GM21737 (cell line): ENCODE data around the gene RAD18.

Experiments
- ATAC-seq: cut with Tn5 transposase; IDR thresholded peaks from one replicate; pipeline ENCODE4 v1.9.1; 2021; ENCODE audit warnings: mild to moderate bottlenecking, moderate library complexity; ENCODE audit not compliant: unreplicated experiment

RAD18 gene, protein sequence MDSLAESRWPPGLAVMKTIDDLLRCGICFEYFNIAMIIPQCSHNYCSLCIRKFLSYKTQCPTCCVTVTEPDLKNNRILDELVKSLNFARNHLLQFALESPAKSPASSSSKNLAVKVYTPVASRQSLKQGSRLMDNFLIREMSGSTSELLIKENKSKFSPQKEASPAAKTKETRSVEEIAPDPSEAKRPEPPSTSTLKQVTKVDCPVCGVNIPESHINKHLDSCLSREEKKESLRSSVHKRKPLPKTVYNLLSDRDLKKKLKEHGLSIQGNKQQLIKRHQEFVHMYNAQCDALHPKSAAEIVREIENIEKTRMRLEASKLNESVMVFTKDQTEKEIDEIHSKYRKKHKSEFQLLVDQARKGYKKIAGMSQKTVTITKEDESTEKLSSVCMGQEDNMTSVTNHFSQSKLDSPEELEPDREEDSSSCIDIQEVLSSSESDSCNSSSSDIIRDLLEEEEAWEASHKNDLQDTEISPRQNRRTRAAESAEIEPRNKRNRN

DNA sequence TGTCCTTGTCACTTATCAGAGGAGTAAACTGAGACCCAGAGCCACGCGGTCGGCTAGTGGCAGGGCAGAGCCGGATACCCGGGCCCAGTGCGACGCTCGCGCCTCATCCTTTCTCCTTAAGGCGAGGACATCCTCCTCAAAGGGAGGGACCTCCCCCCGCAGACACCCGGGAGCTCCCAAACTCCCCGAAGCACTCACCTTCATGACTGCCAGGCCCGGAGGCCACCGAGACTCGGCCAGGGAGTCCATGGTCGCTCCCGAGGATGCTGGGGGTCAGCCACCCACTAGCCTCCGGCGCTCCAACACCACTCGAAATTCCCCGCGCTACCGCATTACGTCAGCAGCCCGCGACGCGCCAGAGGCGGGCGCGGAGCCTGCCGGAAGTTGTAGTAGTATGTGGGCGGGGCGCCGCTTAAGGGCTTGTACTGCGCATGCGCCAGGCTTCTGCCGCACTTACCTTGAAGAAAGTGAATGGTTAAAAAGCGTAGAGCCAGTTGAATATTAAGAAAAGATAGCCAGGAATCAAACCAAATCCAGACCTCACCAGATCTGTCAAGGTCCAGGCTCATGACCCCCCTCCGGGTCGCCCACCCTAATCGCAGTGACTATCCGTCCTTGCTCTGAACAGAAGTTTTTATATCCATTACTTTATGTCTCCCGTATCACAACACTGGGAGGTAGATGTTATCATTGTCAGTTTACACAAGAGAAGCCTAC is at the start of gene RAD18:
TSS of gene RAD18 (minus strand) at position 336 of the 717 bp plus-strand sequence. CDS start at position 249, 87 bp downstream.
- peak; percentile 92 for ATAC-seq

DNA sequence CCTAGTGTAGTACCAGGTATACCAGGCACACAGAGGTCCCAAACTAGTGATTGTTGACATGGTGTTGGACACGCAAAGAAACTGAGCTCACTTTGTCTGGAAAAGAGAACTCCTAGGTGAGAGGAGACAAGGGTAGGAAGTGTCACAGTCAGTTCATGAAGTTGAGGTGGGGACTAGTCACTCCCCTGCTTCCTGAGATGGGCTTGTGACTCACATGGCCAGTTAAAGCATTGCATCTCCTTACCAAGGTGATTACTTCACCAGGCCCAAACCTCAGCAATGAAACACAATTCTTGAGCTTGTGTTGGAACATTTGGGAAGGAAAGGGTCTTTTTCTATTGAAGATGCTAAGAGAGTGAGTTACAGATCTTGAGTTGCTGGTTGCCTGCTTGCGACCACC is 49.2 kb upstream of the RAD18 start:
- ATAC-seq = no peak

DNA sequence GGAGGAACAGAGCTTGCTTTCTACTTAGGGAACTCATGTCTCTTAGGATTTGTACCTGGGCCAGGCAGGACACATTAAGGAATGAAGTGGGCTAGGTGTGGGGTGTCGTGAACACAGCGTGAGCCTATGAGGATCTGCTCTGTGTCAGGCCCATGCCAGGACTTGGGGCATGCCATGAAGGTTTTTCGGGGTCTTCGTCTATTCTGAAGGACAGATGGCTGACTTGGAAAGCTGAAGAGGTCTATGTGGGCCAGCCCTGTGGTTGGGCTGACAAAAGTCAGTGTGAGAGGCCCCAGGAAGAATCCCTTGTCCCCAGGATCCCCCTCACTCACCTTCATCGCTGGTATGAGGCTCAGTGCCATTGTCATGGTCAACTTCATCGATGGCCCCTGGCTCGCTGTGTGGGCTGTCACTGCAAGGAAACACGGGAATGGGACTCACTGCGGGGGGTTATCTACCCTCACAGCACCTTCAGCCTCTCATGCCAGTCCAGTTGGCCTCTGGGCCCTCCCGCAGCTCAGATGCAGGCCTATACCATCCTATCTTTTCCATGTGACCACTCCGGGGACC is 46.8 kb upstream of the RAD18 start:
- ATAC-seq = no peak

DNA sequence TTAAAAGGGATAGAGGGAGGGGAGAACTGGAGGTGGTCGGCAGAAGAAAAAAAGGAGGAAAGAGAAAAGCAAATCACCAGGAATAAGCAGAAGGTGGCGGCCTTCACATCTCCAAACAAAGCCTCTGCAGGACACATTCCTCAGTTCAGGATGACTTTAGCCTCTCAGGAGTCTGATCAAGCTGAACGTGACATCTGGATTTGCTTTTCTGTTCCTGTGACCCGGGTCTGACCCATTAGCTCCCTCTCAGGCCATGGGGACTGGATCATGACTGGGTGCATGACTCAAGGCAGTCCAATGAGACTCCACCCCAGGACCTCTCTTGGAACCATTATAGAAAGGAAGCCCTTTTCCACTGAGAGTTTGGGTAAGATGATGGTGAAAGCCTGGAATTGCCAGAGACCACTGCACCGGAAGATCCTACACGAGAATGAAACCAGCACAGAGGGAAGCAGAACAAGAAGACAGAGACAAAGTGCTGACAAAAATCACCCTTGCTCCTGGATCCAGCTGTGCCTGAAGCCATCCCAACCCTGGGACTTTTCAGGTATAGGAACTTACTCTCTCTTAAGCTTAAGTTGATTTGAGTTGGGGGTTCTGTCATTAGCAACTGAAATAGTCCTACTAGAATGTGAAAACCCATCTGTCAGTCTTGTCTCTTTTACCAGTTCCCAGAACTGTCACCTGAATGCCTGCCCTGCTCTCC is 45.4 kb upstream of the RAD18 start:
- ATAC-seq = no peak

DNA sequence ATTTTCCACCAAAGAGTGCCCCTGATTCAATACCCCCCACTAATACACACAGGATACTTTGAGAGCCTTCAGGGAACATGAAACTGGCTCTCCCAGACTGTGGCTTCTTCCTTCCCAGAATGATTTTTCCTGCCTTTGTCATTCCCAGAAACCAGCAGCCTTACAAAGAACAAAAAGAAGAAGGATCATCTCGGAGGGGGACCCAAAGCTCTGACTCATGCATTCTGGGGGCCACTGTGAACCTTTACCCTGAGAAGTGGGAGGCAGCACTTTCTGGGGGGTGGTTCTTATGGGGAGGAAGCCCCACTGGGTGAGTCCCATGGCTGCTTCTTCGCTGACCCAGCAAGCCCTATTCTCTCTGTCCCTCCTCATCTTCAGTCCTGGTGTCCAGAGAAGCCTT is 44.7 kb upstream of the RAD18 start:
- ATAC-seq = no peak

DNA sequence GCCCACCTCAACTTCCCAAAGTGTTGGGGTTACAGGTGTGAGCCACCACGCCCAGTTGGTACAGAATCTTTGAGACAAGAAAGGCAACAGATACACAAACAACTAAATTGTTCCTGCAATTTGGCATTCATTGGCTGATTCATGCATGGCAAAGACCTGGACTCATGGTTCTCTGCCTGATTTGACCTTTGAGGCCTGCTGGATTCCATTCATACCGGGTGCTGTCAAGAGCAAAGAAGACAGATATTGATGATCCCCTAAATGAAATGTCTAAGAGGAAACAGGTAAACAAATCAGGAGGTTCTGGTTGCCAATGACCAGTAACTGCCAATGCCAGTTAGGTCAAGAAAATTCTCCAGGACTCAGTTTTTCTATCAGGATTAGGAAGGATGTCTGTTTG is 43.9 kb upstream of the RAD18 start:
- ATAC-seq = no peak

DNA sequence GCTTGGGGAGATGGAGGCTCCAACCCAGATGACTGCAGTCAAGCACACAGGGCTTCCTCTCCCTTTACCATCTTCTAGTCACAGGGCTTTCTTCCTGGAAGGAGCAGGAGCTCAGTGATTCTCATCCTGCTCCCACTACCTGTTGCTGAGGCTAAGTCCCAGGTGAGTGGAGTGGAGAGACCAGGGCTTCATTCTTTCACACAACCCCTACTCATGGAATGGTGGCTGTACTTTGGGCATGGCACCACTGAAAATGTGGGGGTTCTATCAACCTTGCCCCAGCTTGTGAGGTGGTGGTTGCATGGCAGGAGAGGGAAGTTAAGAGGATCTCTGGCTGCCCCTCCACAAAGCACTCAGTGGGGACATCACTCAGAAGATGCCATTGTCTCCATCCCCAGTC is 36.8 kb upstream of the RAD18 start:
- no peak for ATAC-seq

DNA sequence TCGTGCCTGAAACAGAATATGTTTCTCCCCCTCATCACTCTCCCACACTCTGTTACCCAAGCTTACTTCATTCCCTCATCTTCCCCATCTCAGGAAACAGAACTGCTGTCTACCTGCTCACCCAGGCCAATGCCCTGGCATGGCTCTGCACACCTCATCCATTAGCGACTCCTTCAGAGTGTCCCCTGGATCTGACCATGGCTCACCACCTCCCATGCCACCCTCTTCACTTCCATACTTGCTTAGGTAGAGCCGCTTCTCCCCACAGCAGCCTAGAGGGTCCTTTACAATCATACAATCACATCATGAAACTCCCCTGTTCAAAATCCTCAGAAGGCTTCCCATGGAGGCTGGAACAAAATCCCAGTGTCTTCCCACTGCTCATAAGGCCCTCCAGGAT is 33.9 kb upstream of the RAD18 start:
- no peak for ATAC-seq

DNA sequence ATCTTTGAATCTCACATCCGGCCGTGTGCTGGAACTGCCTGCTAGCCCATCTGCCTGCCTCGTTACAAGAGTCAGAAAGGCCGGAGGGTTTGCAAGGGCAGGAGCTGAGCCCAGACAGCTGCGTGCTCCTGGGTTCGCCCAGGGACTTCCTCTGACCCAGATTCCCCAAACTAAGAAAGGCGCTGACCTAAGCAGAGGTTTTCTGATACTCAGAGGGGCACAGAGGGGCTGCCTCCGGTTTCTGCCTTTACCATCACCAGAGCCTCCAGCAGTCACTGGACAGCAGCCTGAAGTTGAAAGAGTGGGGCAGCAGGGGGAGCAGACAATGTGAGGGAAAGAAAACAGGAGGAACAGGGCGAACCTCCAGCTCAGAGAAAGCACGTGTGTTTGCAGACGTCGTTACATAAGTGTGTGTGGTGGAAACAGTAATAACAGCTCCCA is 33.4 kb upstream of the RAD18 start:
- no peak for ATAC-seq

DNA sequence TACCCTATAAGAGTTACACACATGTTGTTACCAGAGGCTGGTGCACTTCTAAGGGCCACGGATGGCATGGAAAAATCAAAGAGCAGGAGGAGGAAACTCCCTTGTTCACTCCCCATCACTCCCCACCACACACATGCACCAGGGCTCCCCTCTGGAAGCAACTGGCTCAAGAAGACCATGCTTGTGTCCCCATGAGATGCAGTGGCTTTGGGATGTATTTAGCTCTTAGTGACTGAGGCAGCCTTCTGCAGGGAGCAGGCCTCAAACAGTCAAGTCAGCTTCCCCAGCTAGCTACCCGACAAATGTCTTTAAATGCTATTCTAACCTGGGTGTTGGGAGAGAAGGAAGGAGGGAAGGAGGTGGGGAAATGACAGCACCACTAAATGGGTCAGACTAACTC is 32.9 kb upstream of the RAD18 start:
- no peak for ATAC-seq

DNA sequence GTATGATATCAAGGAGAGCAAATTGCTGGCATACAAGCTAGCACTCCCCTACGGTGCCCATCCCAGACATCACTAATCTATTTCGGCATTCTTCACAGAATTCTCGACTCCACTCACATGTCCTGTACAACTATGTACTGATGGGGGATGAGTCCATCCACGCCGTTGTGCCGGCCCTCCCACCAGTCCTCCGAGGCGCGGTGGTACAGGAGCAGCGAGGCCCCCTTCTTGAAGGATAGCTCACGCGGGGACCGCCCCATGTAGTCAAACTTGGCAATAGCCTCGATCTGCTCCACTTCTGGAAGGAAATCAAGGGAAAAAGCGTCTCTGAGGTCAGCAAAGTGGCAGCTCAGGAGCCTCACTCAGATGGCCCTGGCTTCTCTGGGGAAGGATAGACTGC is 31.0 kb upstream of the RAD18 start:
- no peak for ATAC-seq

DNA sequence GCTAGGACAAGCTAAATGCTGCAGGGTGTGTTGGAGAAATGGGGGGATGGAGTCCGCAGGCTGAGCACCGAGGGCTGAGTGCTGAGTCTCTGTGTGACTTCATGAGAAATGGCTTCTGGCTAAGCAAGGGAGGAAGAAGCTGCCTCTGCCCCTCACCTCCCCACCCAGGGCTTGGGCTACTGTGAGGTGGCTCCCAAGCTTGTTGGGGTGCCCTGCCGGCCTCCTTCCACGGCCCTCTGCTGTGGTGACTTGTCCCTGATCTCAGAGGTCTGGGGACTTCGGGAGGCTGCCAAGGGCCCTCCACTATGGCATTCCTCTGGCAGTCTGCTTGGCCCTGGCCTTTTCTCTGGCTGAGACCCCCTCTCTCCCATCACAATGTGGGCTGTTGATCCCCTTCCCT is 30.1 kb upstream of the RAD18 start:
- no peak for ATAC-seq

DNA sequence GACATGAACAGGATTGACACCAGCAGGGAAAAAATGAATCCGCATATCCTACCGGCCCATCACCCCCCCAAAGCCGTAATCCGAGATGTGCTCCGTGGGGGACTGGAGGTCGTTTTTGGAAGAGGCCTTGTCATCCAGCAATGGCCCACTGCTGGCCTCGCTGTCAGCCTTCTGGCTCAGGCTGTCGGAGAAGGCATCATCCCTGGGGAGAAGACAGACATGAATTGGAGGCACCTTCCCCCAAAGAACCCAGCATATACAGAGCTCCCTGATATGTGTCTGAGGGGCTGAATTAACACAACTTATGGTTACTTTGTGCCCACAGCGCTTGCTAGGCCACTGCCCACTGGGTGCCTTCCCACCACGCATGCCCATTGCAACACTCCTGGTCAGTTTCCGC is 29.6 kb upstream of the RAD18 start:
- no peak for ATAC-seq

DNA sequence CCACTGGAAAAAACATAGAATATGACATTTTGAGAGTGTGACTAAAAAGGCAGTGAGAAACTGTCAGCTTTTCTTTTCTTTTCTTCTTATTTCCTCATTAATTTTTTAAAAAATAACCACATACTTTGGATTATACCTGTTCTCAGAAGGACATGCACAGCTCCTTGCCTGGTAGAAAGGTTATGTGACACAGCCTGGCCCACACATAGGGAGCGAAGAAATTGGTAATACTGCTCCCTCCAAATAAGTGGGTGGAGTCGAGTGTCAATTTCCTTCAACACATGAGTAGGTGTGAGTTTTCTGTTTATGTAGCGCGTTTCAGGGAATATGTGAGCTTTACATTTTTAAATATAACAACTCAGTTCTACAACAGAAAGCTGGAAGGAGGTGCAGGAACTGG is 28.9 kb upstream of the RAD18 start:
- ATAC-seq = no peak

DNA sequence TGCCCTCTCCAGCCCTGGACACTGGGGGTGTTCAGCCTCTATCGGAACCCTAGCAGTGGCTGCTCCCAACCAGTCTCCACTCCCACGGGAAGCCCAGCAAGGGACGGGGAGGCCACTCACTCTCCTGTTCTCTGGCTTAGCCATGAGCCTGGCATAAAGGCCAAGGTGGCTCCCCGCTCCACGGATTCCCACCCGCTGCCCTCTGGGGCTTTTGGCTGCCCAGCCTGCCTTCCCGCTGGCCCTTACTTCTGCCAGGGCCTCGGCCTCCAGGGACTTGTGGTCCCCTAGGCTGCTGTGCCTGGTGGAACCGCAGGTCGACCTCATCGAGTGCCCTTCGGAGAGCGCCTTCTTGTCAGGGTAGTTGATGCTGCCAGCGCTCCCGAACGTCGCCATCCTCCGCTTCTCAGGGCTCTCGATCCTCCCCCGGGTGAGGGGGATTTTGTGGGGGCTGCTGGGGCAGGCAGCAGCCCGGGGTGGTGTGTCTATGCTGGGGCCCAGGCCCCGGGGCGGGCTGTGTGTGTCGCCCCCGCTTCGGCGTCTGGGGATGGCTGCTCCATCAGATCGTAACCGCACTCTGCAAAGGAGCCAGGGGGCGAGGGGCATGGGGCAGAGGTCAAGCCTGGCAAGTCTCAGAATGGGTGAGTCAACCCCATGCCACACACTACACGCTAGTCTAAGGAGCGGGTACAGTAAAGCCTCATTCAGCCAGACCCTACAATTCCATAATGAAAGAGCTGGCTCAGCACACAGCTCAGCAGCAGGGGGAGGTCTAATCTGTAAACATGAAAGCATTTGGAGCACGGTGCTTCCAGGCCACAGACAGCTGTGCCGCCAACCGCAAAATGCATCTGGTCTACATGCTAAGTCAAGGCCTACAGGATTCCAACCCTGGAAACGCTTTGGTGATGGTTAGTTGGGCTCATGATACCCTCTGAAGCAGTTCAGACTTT is 27.3 kb upstream of the RAD18 start:
- no peak for ATAC-seq

DNA sequence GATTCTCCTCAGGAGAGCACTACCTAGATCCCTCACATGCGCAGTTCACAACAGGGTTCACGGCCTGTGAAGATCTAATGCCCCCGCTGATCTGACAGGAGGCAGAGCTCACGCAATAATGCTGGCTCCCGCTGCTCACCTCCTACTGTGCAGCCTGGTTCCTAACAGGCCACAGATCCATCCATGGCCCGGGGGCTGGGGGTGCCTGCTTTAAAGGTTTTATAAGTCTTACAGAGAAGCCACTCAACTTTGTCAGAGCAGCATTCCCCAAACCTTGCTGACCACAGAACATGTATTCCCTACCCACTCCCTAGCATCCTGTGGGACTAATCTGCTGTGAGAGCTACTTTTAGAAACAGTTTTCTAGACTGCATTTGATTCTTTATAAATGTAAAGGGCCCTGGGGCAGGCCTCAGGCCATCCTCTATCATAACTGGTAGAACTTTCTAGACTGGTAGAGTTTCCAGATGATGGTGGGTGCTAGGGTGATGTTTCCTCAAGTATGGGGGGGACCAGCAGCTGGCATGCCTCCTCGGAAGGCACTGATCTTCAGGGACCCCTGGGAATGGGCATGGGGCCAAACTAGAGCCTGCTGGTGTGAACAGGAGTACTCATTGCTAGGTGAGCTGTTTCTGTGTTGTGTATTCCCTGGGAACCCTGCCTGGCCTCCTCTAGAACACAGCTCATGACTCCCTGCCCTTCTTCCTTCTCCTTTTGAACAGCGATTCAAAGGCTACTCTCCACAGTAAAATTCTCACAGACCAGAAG is 25.7 kb upstream of the RAD18 start:
- no peak for ATAC-seq

DNA sequence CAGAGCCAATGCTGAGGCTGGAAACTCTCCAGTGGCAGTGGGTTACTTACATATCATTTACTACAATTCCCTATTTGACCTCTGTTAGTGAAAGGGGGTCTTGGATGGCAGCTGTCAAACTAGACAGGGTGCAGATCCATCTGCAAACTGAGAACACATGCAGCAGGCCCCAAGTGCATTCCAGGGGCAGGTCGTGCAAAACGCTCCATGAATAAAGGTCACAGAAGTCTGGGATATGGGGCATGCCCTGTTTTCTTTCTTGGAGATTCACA is 25.0 kb upstream of the RAD18 start:
- no peak for ATAC-seq

DNA sequence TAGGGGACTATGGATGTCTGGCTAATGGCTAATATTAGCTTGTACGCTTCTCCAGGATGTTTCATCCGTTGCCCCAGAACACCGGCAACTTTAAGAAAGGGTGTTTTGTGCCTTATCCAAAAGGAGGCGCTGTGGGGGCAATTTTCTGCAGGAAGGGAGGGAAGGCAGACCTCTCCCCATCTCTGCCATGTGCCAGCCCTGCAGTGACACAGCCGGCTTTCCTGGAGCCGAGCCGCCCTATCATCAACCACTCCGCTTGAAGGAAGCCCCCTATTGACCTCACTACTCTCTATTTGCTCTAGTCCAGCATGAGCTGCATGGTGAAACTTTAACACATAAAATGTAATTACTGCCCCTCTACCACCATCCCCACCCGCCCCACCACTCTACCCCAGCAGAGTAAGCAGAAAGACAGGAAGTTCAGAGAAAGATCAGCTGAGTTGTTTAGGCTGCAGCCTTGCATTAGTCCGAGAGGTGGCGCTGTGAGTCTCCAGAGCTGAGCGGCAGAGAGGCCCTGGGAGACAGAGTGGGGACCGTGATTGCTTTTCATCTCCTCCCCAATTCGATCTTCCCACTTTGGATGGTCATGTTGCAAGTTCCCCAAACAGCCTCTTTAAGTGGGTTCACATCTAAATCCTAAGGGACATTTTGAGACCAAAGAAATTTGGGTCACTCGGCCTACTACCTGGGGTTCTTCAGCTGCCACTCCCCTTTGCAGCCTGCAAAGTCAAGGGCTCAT is 24.5 kb upstream of the RAD18 start:
- peak; percentile 83 for ATAC-seq

DNA sequence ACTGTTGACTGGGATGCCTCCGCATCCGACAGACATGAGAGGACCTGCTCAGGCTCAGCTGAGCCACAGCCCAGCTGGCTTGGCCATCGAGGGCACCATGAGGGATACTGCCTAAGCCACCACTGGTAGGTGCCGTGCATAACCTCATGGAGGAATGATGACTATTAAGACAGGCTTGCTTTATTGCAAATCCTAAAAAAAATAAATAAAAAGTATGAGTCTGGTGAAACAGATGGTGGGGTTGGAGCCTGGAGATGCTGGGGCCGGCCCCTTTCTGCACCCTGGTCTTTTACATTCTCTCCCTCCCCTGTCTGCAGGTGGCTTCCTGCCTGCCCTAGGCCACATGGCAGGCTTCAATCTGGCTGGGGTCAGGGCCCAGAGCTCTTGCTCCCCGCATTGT is 24.0 kb upstream of the RAD18 start:
- ATAC-seq = no peak
